PC-3 (cell line): ENCODE data around the gene PPP1R27.

ENCODE experiments used
- CTCF ChIP-seq: fragments of 300-600 bp; sonication (generic); conservative IDR thresholded peaks from 2 replicates; pipeline ENCODE4 v1.5.1; 2017; ENCODE audit warnings: antibody characterized with exemption, low read depth, mild to moderate bottlenecking, low read length
- EZH2 ChIP-seq: fragments of 300-600 bp; sonication (generic); IDR thresholded peaks from one replicate; pipeline ENCODE4 v1.6.1; 2017; ENCODE audit warnings: antibody characterized with exemption, mild to moderate bottlenecking, low read length; ENCODE audit not compliant: unreplicated experiment
- EZH2phosphoT487 ChIP-seq: fragments of 300-600 bp; sonication (generic); IDR thresholded peaks from 2 replicates; pipeline ENCODE4 v1.6.1; 2018; ENCODE audit warnings: mild to moderate bottlenecking, antibody characterized with exemption, low read length, borderline replicate concordance

DNA sequence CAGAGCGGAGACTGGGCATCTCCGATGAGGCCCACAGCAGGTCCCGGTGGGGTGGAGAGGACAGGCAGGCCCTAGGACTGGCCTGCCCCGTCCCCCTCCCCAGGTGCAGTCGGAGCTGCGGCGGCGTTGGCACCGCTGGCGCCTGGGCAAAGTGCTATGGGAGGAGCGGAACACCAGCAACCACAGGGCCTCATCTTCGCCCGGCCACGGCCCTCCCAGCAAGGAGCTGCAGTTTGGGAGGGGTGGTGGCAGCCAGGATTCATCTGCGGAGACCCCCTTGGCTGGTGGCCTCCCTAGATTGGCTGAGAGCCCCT is 21.5 kb downstream of the PPP1R27 start:
- TF ChIP-seq CTCF, result no peak
- TF ChIP-seq EZH2, result no peak
- no peak for TF ChIP-seq EZH2phosphoT487
